ENCODE results near the gene RFTN1.

RFTN1 gene

DNA sequence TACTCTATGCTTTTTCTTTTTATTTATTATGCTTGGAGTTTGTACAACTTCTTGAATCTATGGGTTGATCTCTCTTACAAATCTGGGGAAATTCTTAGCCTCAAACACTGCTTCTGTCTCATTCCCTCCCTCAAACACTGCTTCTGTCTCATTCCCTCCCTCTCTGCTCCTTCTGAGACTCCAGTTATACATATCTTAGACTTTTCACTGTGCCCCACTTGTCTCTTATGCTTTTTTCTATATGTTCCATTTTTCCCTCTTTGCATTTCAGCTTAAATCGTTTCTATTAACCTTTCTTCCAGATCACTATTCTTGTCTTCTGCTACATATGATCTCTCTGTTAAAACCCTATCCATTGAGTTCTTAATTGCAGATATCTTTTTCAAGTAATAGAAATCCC lies 50.4 kb downstream of the RFTN1 start:
- no peak for DNase-seq

DNA sequence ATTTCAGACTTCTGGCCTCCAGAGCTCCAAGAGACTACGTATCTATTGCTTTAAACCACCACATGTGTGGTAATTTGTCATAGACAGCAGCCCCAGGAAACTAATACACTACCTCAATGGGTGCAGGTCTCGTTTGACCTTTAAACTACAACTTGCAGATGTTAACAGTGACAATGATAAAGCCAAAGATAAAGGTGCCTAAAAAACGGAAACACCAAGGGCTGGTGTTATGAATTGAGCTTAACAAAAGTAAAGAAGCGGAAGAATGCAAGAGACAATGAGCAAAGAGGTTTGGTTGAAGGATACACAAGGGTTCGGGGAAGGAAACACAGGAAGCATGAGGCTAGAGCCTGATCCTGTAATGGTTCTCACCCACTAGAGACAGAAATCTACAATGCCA lies 50.8 kb downstream of the RFTN1 start:
- DNase-seq, result no peak

DNA sequence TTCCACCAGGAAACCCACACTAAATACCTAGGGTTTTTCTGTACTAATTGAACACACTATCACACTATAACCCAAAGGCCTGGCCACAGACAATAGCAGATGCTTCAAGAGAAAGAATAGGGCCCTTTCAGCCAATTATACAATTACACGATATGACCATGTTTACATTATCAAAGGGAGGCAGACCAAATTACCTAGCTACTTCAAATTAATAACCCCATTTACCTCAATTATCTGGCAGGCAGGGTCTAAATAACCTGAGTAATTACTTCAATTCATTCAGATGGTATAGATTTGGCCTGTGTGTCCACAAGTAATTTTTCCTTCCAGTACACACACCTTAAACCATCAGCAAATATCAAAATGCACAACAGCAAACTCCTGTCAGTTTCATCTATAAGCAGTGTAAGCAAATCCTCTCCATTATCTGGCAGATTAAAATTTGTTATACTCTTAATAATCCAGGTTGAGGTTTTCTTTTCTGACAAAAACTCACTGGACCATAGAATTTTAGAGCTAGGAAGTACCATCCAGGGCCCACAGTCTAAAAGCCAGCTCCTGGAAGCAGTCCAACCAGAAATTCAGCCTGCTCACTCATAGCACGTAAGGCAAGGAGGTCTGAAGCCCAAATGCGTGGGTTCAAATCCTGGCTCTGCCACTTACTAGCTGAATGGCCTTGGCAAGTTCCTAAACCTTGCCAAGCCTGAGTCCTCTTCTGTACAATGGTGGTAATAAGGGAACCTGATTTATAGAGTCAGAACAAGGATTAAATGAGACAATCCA lies 51.8 kb downstream of the RFTN1 start:
- no peak for DNase-seq

DNA sequence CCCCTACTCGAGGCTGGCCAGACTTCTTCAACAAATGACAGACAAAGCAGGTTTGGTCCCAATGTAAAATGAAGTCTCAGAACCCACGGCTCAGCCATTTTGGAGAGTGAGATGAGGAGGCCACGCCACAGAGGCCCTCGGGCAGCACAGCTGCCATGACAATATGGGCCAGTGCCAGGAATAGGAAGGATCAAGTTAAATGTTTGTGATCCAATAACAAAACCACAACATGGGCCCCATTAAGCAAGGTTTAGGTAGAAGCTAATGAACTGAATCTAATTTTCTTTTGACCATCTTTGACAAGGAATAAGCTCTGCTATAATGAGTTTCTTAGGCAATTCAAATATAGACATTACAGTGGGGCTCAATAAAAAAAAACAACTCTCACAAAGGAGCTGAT lies 52.6 kb downstream of the RFTN1 start:
- no peak for DNase-seq

DNA sequence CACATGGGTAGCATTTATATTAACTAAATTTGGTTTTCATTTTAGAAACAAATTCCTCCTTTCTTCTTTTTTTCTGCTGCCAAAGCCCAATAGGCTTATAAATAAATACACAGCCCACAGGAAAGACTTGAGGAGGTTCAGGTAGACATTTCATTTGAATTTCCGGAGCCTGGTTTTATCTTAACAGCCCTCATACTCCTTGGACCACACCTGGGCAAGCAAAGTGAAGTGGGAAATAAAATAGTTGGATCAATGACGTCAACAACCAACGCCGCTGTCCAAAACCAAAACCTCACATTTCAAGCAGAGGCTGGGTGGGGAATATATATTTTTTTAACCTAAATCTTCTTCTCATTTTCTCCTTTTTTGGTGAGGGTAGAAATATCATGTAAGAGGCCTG lies 53.2 kb downstream of the RFTN1 start:
- no peak for DNase-seq

DNA sequence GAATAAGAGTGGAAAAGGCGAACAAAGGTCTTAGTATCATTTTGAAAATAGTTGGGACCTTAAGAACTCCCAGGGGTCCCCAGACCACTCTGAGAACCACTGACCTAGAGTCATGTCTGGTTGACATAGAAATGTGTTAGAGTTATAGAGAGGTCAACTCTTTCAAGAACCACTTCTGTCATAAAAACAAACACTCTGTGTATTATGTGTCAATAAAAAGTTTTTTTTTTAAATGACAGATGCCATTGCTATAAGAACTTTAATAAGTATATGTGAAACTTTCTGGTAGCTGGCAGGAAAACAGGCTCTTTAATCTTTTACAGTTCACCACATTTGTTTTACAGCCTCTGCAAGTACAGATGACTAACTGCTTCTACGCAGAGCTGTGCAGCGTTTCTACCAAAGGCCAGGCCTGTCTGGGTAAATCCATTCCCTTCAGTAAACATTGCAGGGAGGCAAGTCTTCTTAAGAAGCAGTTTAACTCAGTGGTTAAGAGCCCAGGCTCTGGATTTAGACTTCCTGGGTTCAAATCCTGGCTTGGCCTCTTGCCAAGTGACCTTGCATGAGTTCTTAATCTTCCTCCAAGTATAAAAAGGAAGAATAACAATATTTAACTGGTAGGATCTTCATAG lies 56.6 kb downstream of the RFTN1 start:
- no peak for DNase-seq

DNA sequence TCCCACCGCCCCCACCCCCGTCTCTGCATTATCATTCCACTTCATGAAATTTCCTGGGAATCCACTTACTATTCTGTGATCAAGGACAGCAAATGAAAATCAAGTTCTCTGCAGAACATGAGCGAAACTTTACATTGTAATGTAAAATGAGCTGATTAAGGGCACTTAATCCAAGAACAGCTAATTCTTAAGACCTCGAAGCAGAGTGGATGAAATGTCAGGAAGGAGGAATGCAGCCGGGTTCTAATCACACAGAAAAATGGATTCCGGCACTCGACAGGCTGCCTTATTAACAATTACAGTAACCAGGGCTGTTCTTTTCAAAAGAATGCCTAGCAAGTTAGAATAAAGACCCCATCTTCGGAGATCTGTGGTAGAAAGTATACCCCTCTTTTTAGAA lies 57.5 kb downstream of the RFTN1 start:
- DNase-seq, result no peak

DNA sequence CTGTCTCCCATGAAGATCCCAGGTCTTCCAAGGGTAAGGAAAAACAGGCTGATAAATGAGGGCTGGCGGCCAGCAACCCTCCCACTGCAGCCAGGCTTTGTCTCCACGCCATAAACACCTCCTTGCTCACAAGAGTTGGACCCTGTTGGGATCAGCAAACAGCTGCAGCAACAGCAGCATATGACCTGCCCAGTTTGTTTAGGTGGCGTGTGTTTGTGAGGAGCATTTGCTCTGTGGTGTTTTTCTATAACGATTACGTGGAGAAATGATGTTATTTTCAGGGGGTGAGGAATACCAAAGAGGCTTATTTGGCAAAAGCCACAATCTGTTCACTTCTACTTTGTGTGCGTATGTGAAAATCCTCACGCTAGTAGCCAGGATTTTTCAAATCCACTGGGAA lies 58.5 kb downstream of the RFTN1 start:
- no peak for DNase-seq

DNA sequence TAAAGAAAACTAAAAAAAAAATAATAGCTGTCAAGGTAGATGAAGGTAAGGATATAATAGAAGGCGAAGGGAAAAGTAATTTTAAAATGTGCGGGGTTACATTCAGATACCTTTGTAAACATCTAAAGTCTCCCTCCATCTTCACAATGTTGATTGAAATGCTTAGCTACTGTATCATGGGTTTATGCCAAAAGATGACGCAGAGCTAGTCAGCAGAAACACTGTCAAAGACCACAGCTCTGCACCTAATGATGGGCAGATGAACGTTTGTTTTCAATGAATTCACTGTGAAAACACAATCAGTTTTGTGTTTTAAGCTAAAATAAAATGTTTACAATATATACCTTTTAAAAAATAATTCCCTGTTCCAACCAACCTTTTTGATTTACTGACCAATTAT lies 61.2 kb downstream of the RFTN1 start:
- DNase-seq, result no peak

DNA sequence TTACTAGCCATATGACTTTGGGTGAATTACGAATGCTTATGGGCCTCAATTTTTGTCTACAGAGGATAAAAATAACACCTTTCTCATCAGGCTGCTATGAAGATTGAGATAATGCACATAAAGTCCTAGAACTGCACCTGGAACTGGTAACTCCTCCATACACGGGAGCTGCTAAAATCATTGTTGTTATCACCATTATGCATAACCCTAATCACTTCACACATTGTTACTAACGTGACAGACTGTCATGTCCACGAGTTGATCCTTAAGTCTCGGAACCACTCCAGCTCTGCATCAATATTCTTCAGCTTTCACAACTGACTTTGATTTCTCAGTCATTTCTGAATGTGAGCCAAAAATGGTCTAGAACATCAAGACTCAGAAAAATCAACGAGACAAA lies 64.1 kb downstream of the RFTN1 start:
- DNase-seq, result no peak

DNA sequence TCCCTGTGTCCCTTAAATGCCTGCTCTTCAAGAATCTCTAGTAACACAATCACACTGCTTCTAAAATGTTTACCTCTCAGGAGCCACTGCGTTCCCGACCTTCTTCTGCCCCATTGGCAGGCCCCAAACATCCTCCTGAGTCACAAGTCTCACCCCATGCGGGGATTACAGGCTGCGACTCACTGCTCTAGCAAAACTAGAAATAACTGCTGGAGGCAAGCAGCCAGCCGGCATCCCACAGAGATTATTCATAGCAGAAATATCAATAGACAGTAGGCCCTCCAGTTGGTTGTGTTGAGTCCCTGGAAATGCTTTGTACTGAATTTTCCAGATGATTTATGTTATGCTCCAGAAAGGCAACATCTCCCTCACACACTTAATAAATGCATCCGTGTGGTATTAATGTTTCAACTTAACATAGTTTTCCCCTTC lies 64.8 kb downstream of the RFTN1 start:
- no peak for DNase-seq

DNA sequence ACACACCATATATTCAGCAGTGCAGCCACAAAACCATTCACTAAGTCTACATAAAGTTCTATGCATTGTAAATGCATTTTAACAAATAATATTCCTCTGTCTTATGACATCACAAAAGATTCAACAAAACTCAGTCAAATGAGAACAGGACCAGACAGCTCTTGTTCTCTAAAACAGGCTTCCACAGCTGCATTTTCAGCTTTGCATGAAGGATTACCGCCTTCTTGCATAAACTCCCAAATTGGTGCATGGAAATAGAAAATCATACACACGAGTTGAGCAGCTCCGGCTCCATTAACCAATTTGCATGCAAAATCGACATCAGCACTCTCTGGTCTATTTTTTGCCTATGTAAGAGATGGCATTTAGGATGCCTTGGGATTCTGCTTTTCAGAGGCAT lies 66.4 kb downstream of the RFTN1 start:
- no peak for DNase-seq

DNA sequence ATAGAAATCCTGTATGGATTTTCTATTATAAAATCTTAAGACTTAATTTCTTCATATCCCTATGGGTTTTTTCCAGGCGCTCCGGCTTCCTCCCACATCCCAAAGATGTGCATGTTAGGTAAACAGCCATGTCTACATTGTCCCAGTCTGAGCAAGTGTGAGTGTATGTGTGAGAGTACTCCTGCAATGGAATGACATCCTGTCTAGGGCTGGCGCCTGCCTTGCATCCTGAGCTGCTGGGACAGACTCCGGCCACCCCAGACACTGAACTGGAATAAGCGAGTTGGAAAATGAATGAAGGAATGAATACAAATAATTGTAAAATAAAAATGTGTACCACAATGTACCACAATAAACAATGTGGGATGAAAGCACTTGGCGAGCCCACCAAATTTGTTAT lies 69.2 kb downstream of the RFTN1 start:
- DNase-seq, result no peak

DNA sequence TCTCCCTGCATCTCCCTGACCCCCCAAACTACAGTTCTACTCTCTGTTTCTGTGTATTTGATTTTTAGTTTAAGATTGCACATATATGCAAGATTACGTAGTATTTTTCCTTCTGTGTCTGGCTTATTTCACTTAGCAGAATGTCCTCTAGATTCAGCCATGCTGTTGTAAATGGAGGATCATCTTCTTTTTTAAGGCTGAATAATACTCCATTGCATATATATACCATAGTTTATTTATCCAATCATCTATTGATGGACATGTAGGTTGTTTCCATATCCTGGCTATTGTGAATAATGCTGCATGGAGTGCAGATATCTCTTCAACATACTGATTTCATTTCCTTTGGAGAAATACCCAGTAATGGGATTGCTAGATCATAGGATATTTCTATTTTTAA lies 70.8 kb downstream of the RFTN1 start:
- DNase-seq, result no peak

DNA sequence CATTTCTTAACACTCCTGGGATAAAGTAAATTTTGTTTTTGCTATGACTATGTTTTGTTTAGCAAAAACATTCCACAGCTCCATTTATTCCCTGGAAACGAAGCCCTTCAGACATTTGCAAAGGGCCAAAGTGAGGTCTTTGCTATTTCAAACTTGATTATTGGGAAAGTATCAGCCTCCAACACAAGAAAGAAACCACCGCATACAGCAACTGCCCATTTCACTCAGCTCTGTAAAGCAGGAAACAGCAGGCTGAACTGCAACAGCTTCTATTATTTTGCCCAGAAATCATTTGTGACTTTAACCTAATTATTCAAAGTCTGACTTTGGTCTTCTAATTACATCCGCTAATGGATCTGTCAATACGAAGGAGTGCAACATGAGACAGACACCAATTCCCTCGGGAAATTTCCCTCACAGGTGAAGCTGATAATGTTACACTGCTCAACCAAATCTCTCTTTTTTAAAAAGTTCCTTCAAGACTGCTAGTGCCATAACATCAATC lies 72.1 kb downstream of the RFTN1 start:
- DNase-seq, result no peak

DNA sequence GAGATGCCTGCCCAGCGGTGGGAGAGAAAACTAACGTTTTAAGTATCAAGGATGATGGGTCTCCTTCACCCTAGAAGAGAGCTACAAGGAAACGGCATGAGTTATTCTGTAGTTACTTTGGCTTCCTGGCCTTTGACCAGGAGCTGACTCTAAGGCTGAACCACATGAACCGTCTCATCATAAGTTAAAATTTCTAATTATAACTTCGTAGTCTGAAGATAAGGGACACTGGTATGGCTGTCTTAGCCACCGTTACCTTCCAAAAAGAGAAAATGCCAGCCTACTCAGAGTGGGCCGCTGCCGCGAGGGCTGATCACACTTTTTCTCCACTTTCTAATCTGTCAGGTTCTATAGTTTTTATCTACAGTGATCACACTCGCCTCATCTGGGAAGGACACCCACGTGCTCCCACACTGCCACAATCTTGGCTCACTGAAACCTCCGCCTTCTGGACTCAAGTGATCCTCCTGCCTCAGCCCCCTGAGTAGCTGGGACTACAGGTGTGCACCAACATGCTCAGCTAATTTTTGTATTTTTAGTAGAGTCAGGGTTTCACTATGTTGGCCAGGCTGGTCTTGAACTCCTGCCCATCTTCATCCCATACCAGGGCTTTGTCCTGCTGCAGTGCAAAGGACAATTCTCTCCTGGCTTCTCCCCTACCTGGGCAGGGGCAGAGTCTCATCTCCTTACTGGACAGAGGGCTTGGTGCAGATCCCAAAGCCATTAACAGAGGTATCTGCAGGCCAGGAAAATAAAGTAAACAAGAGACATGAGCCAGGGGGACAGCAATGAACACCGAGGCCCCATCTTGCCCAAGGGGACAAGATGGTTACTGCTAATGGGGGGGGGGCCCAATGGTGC lies 73.4 kb downstream of the RFTN1 start:
- DNase-seq, result no peak

DNA sequence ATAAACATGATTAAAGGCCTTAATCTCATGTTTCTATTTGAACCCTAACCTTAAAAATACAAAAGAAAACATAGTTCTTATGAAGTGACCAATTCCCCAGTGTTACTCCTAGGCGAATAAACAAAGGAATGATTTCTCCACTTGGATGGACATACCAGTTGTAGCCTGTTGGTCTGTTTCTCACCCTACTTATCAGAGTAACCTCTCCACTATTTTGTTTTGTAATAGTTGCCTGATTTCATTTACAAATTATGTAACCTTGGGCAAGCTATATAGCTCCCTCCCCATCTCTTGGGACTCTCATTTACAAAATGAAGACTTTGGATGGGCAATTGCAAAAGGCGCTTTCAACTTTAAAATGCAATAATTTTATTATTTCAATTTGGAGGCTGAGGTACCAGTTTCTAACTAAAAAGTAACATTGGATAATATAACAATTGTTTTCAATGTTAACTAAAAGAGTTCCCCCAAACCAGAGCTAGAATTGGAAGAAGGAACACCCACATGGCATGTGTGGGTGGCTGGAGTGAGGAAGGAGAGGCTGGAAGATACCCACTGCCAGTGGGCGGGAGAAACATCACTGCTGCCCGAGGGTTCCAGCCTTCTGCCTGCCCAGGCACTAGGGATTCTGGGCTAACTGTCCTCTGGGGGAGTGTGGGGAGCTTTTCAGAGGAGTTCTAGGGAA lies 74.2 kb downstream of the RFTN1 start:
- no peak for DNase-seq

DNA sequence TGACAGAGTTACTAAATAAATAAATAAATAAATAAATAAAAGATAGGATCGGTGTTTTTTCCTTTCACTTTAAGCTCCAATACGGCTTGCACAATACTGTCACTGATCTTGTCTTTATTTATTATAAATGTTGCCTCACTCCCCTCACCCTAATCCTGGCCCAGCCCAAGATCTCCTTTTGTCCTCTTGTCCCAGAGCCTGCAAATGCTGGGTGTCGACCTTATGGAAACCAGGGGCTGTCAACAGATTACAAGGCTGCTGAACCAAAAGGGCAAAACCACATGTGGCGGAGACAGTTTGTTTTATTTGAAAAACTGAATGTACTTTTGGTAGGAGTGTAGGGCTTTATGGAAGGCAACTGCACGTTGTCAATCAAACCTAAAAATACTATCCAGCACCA lies 75.9 kb downstream of the RFTN1 start:
- DNase-seq, result no peak

DNA sequence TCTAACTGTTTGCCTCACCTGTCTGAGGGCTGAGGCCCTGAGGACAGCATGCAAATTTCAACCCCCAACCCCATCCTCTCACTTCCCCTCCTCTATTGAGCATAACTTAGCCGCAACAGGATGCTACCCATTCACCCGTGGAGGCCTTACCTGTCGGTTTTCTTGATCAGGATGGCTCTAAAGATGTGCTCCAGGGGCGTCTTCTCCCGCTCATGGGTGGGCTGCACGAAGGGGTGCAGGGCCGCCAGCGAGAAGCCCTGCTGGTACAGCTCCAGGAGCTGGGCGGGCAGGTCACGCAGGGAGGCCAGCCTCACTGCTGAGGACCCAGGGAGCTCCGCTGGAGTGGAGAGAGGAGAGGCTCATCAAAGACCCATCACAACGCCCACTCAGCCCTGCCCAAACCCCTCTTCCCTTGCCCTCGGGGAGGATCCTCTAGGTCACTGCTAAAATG lies 79.8 kb downstream of the RFTN1 start:
- DNase-seq, result peak in 1 of 2 donors; percentile 26

DNA sequence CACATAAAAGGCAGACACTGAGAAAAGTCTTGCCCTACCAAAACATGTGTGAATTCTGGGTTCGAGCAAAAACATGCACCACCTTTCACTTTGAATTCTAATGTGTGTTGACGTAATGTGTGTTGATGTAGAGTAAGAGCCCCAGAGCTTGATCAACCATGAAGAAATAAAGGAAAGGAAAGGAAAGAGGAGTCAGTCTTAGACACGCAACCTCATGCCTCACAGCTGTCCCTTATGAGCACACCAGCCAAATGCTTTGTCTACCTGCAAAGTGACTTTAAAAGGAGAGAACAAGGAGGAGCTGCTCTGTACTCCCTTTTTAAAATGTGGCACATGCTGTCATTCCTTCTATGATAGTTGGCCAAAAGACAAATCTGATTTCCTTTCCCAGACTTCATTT lies 80.8 kb downstream of the RFTN1 start:
- DNase-seq, result no peak

DNA sequence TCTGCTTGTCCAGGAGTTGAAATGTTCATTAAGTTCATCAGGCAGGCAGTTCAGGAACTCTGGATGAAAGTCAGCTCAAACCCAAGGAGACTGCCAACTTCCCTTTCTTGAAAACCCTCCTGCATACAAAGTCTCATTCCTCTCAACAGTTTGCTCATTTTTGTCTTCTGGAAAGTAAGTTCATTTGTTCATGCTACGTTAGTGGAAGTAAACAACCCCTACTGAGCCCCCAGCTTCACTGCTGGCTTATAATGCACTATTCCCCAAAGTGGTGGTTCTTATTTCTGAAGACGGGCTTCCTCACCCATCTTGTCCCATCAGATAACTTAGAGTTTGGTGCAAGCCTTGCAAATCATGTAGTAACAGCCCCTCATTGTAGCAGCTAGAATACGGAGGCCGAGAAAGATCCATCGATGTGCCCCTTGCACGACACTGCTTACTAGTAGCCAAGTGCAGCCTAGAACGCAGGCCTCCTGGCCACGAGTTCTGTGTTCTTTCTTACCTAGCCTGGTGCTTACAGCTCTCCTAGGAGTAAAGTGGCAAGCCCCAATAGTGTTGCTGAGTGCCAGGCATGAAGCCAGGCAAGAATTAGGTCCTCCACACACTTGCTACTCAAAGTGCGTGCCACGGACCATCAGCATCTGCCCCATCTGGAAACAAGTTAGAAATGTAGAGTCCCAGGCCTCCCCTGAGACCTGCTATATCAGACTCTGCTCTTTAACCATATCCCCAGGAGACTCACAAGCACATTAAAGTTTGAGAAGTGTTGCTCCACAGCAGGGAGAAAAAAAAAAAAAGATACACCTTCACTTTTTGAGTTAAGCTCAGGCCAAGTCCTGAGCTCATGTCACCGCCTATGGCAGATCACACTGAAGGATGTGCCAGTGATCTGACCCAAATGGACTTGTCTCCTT lies 82.5 kb downstream of the RFTN1 start:
- DNase-seq, result peak in 1 of 2 donors; percentile 36

DNA sequence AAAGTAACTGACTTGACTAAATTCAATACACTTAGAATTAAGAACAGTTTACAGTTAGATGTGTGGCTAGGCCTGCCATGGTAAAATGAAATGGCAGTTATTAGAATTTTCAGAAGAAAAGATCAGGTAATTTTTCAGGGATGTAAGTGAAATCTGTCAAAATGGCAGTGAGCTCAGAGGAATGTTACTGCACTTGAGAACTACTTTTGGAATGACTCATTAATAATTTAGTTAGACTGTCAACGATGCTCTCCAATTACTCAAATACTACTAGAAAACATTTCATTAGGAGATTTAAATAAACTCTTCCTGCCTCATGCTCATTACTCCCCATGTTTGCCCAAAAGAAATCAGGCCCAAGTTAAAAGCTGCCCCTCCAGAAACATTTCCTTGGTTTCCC lies 84.4 kb downstream of the RFTN1 start:
- no peak for DNase-seq

Measured in CD4-positive, alpha-beta T cell treated with Interferon alpha-2 for 1 hour (primary cell).